Gastroesophageal sphincter (tissue), 3 donors: ENCODE measurements around the gene ZNF580.
A peak's percentile ranks its signal among the peaks of the same experiment; 100 is the strongest.

Experiments
- CTCF ChIP-seq, 4 experiments: fragments of 200-600 bp in 2 of 4; fragments of 450-650 bp in 2 of 4; sonication (generic) in 1 of 4; IDR thresholded peaks; one replicate each; pipeline ENCODE4 v1.5.1; 2017 to 2019; ENCODE audit warnings: antibody characterized with exemption in 4 of 4, mild to moderate bottlenecking in 2 of 4, moderate library complexity in 2 of 4
- EP300 ChIP-seq: sonication (generic); formaldehyde crosslinking; IDR thresholded peaks from one replicate; pipeline ENCODE4 v1.6.1; 2017; ENCODE audit warnings: antibody characterized with exemption, mild to moderate bottlenecking
- POLR2A ChIP-seq, 2 donors: fragments of 450-650 bp; IDR thresholded peaks; one replicate each; pipeline ENCODE4 v1.6.1; 2017; ENCODE audit warnings: antibody characterized with exemption in 2 of 2, mild to moderate bottlenecking in 2 of 2, moderate library complexity in 1 of 2

GRCh38 chr19:55653651-55654322 lies 13.0 kb downstream of the ZNF580 start:
- TF ChIP-seq CTCF (IDR thresholded peaks at IDR 0.05) (peak in 3 of 4 experiments; percentile 88 to 100 (median 100)), POLR2A (IDR thresholded peaks at IDR 0.05) (peak; percentile 78 to 81), EP300 (no peak)
